ENCODE results near the gene TMEM72. TPM values are rescaled to one million over a fixed set of nuclear protein-coding genes. Genes with fewer than 3 reads are reported as not detected.

Gene TMEM72
- polyA plus RNA-seq, 3 donors = not detected

DNA sequence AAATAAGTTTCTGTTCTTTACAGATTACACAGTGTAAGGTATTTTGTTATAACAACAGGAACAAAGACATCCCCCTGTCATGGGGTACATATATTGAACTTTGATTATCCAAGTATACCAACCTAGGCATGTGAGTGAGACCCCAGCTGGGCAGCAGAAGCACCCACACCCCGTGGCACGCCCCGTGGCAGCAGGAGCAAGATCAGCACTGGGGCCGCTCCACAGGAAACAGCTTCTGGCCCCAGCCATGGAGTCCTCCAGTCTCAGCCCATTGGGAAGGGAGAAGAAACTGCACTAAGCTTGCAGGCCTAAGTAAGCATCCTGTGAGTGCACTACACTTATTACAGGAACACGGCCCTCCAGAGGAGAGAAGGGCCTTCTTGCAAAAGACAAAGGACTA, 24.2 kb upstream of the TMEM72 start:
- Mint-ChIP-seq H3K9me3 (no peaks in the 10 kb centered on the region), H3K27me3 (ENCODE audit: low read depth in 3 of 3) (peaks cover 9 to 15% (median 11%) of the 10 kb centered on the region in 3 donors), H3K4me1 (peaks cover 5% of the 10 kb centered on the region), H3K27ac (no peak overlapping the region), H3K36me3 (no peaks in the 10 kb centered on the region), H3K4me3 (no peak overlapping the region)
- H3K4me3 ChIP-seq (replicated peaks in 1 of 3; ENCODE audit: low read depth in 2 of 3, low read length in 3 of 3) = no peak overlapping the region
- TF ChIP-seq, protein P1, sequence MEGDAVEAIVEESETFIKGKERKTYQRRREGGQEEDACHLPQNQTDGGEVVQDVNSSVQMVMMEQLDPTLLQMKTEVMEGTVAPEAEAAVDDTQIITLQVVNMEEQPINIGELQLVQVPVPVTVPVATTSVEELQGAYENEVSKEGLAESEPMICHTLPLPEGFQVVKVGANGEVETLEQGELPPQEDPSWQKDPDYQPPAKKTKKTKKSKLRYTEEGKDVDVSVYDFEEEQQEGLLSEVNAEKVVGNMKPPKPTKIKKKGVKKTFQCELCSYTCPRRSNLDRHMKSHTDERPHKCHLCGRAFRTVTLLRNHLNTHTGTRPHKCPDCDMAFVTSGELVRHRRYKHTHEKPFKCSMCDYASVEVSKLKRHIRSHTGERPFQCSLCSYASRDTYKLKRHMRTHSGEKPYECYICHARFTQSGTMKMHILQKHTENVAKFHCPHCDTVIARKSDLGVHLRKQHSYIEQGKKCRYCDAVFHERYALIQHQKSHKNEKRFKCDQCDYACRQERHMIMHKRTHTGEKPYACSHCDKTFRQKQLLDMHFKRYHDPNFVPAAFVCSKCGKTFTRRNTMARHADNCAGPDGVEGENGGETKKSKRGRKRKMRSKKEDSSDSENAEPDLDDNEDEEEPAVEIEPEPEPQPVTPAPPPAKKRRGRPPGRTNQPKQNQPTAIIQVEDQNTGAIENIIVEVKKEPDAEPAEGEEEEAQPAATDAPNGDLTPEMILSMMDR (IDR thresholded peaks at IDR 0.05) = no peak
- H2AFZ ChIP-seq (ENCODE audit: insufficient read depth, low read depth, low read length, poor library complexity, severe bottlenecking) = no peak overlapping the region
- H4K20me1 ChIP-seq (ENCODE audit: insufficient read depth, low read length) = no peaks in the 10 kb centered on the region
- H3K27me3 ChIP-seq (ENCODE audit: control insufficient read depth in 2 of 2, insufficient read depth in 2 of 2, low read length in 2 of 2) = peaks cover 0 to 6% of the 10 kb centered on the region in 2 donors
- H3K27ac ChIP-seq (ENCODE audit: low read depth in 1 of 2, low read length in 2 of 2) = no peak overlapping the region
- no peaks in the 10 kb centered on the region for H3K79me2 ChIP-seq (ENCODE audit: insufficient read depth, low read length)
- H3K4me1 ChIP-seq (ENCODE audit: control insufficient read depth in 1 of 2, insufficient read depth in 2 of 2, low read length in 2 of 2) = peaks cover 0 to under 1% of the 10 kb centered on the region in 2 donors
- no peak for DNase-seq
- H3K36me3 ChIP-seq (replicated peaks in 1 of 2; ENCODE audit: control insufficient read depth in 1 of 2, insufficient read depth in 2 of 2, low read length in 2 of 2) = no peaks in the 10 kb centered on the region
- no peak overlapping the region for H3K9ac ChIP-seq (ENCODE audit: insufficient read depth, low read length, poor library complexity, severe bottlenecking)
- no peaks in the 10 kb centered on the region for H3K9me3 ChIP-seq (replicated peaks in 1 of 2; ENCODE audit: control insufficient read depth in 1 of 2, insufficient read depth in 1 of 2, low read length in 2 of 2)
- H3K4me2 ChIP-seq (replicated peaks; ENCODE audit: extremely low read depth, low read length, poor library complexity, severe bottlenecking) = no peak overlapping the region
- intact Hi-C loops (cut with micrococcal nuclease) = no loop called here
- 92% methylated on average over 3 of the region's 5 CpGs for WGBS (ENCODE audit: insufficient coverage)

- H3K4me2 ChIP-seq (replicated peaks; ENCODE audit: extremely low read depth, low read length, poor library complexity, severe bottlenecking) = no peak overlapping the region
- H3K4me1 ChIP-seq (ENCODE audit: control insufficient read depth in 1 of 2, insufficient read depth in 2 of 2, low read length in 2 of 2) = no peaks in the 10 kb centered on the region
- Mint-ChIP-seq H3K27ac (no peak overlapping the region), H3K4me1 (peaks cover 3% of the 10 kb centered on the region), H3K27me3 (ENCODE audit: low read depth in 3 of 3) (peaks cover 1 to 3% (median 3%) of the 10 kb centered on the region in 3 donors), H3K9me3 (no peaks in the 10 kb centered on the region), H3K4me3 (no peak overlapping the region), H3K36me3 (no peaks in the 10 kb centered on the region)
- no peaks in the 10 kb centered on the region for H4K20me1 ChIP-seq (ENCODE audit: insufficient read depth, low read length)
- H3K27ac ChIP-seq (ENCODE audit: low read depth in 1 of 2, low read length in 2 of 2) = no peak overlapping the region
- H3K9me3 ChIP-seq (replicated peaks in 1 of 2; ENCODE audit: control insufficient read depth in 1 of 2, insufficient read depth in 1 of 2, low read length in 2 of 2) = no peaks in the 10 kb centered on the region
- H3K9ac ChIP-seq (ENCODE audit: insufficient read depth, low read length, poor library complexity, severe bottlenecking) = no peak overlapping the region
- DNase-seq = no peak
- no peak overlapping the region for H3K4me3 ChIP-seq (replicated peaks in 1 of 3; ENCODE audit: low read depth in 2 of 3, low read length in 3 of 3)
- no peaks in the 10 kb centered on the region for H3K79me2 ChIP-seq (ENCODE audit: insufficient read depth, low read length)
- intact Hi-C loops (cut with micrococcal nuclease) = no loop called here
- no peak overlapping the region for H2AFZ ChIP-seq (ENCODE audit: insufficient read depth, low read depth, low read length, poor library complexity, severe bottlenecking)
- no peaks in the 10 kb centered on the region for H3K27me3 ChIP-seq (ENCODE audit: control insufficient read depth in 2 of 2, insufficient read depth in 2 of 2, low read length in 2 of 2)
- no peaks in the 10 kb centered on the region for H3K36me3 ChIP-seq (replicated peaks in 1 of 2; ENCODE audit: control insufficient read depth in 1 of 2, insufficient read depth in 2 of 2, low read length in 2 of 2)
- TF ChIP-seq, protein P1 (IDR thresholded peaks at IDR 0.05) = no peak
- WGBS (ENCODE audit: insufficient coverage) = 90% methylated on average over 2 of the region's 4 CpGs
Observed at GRCh38 chr10:44888886-44889285, 22.3 kb upstream of the TMEM72 start.

All from CD14-positive monocyte (primary cell).